HG03439 (cell line): Measurements from ENCODE around the gene PYCR2.
"Not testable (repeated sequence)": the region's sequence is repeated elsewhere in the genome, so short reads cannot be mapped to it uniquely, and the experiment has no call there.

ENCODE experiments used
- ATAC-seq: cut with Tn5 transposase; IDR thresholded peaks from one replicate; pipeline ENCODE4 v1.9.1; 2021; ENCODE audit warnings: mild to moderate bottlenecking, moderate library complexity; ENCODE audit not compliant: unreplicated experiment

The PYCR2 gene

DNA sequence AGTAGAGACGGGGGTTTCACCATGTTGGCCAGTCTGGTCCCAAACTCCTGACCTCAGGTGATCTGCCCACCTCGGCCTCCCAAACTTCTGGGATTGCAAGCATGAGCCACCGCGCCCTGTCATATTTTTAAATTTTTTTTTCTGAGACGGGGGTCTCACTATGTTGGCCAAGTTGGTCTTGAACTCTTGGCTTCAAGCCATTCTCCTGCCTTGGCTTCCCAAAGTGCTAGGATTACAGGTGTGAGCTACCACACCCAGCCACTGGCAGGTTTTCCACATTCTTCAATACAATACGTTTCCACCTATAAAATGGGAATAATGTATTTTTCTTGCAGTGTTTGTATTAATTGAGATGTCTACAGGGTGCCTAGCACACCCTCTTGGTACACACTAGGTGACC, 31.7 kb downstream of the PYCR2 start:
- no peak for ATAC-seq

DNA sequence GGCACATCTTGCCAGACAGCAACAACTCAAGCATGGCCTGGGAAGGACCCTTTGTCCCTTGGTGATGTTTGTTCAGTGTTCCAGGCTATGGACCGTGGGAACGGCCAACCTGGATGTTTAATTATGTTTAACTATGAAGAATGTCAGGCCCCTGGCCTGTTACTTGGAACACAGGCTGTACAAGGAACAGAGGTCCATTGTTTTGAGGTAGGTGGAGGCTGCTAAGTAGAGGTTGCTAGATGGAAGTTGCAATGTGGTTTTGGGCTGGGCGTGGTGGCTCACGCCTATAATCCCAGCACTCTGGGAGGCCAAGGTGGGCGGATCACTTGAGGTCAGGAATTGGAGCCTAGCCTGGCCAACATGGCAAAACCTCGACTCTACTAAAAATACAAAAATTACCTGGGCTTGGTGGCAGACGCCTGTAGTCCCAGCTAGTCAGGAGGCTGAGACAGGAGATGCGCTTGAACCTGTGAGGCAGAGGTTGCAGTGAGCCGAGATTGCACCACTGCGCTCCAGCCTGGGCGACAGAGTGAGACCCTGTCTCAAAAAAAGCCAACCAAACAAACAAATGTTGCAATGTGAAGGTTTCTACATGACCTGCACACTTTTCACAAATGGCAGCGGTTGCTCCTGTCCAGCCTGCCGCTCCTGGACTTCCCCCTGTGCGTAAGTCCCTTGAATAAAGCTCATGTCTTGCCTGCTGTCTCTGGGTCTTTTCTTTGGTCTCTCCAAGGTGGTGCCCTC, 32.6 kb downstream of the PYCR2 start:
- no peak for ATAC-seq

DNA sequence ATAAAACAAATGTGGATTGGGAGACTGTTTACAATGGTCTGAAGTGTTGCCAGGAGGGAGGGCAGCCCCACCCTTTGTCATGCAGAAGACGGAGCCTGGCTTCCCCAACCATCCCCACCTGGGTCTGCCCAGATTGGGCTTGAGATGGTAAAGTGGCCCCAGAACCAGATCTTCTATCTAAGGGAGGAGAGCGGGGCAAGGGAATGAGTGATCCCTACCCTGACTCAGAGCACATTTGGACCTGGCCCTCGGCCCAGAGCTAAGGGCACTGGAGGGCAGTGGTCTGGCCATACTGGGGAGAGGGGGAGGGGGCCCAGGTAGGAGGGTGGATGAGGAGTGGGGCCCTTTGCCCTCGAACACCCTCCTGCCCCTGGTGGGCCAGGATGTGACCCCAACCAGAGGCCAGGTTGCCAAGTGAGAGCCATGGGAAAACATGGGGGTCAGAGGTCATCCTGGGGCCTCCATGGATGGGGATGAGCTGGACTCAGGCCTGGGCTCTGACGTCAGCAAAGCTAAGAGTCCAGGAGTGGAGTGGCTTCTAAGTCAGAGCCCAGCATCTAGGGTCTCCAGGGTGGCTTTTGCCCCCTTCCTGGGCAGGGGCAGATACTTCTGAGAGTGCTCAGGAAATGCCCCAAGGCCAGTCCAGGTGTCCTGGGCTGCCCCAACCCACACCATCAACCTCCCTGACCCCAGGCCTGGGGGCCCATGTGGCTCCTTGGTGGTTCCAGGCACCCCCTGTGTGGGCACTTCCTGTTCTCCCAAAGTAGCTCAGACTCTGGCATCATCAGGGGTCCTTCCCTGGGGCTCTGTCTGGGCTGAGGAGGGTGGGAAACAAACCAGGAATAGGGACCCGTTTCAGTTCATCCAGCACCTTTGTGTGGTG, 33.5 kb downstream of the PYCR2 start:
- ATAC-seq = no peak

DNA sequence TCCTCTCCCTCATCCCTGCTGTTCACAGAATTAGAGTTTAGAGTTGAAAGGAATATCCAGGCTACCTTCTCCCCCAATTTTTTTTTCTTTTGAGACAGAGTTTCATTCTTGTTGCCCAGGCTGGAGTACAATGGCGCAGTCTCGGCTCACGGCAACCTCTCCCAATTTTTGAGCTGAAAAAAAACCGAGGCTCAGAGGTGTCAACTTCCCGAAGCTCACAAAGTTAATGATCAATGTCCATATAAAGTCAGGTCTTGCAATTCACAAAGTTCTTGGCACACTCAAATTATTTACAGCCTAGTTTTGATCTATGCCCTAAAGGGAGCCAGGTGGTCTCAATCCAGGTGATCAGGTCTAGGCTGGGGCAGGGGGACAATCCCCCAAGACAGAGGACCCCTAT, 34.3 kb downstream of the PYCR2 start:
- no peak for ATAC-seq

DNA sequence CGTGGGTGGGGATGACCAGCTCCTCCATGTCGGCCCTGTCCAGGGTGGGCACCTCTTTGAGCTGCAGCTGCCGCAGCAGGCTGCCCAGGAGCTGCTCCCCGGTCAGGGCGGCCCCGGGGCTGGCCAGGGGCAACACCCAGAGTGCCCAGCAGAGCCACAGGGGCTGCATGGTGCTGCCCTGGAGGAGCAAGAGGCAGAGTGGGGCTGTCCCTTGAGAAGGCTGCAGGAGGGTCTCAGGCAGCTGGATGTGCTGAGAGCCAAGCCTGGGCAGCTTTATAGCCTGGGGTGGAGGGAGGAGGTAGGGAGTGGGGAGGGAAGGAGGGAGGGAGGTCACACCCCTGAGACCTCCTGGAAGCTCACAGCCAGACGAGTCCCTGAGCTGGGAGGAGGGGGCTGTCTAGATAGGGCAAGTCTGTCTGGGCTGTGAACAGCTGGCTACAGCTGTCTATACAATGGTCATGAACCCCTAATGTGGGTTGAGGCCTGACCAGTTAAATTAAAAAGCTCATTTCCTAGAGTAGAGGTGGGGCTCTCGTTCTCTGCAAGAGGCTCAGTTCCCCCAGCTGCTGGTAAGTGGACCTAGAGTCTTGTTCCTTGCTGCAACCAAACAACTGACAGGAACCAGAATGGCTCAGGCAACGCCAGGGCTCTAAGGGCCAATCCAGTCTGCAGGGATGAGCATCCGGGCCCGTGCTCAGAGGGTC, 35.0 kb downstream of the PYCR2 start, which contains the start of gene LEFTY1:
LEFTY1 (minus strand) TSS at position 249 of the 704 bp plus-strand sequence; CDS start at position 169, 80 bp downstream.
- no peak for ATAC-seq

DNA sequence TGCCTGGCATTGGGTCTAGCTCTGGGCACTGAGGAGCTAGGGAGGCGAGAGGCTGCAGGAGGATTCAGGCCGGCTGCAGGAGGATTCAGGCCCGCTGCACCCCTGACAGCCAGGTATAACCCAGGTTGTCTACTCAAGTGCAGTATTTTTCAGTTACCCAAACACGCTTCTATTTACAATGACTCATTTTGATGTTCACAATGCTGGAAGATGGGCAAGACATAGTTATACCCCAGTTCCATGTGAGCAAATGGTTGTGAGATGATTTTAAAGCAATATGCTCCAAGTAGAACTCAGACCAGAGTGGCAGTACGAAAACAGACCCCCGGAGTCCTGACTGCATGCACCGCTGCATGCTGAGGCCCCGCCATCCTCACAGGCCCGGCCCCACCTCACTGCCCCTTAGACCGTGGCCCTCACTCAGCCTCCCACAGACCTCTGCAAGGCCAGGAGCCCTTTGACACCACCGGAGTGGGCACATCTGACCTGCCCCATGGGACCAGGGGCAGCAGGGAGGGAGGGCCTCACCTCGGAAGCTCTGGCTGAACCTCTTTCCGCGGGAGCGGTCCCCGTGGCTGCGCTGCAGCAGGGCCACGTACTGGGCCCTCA, 35.7 kb downstream of the PYCR2 start:
- ATAC-seq = no peak

DNA sequence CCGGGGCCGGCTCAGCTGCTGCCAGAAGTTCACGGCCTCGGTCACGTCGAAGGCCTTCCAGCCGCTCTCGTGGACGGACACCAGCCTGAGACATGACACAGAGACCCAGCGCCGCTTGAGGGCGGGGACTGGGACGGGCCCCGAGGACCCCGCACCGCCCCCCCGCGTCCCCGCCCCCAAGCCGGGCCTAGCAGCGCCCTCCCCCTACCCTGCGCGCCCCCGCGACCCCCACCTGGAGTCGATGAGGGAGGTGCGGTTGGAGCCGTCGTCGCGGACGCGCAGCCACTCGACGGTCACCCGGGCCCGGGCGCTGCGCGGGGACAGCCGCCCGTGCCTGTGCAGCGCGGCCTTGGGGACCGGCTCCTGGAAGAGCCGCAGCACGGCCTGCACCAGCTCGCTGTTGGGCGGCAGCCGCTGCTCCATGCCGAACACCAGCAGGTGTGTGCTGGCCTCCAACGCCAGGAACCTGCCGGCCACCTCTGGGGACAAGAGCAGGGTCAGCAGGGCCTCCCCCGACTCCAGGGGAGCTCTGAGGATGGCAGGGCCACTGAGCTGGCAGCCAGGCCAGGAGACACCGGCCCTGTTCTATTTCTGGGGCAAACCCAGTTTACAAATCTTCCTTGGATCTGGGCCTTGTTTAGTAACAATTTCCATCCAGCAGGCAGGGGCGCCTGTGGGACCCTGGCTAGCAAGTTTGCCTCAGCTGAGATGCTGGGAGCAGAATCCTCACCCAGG, 36.3 kb downstream of the PYCR2 start:
- ATAC-seq = not testable (repeated sequence)

DNA sequence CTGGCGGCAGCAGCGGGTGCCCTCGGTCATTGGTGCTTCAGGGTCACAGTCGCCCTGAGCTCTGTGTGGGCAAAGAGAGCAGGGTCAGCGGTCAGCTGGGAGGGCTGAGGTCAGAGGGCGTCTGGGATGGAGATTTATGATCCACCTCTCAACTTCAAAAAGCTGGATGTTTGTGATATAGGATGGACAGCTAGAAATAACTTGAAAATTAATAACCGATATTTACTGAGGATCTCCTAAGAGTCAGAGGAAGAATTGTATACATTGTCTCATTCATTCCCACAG, 37.1 kb downstream of the PYCR2 start:
- no peak for ATAC-seq

DNA sequence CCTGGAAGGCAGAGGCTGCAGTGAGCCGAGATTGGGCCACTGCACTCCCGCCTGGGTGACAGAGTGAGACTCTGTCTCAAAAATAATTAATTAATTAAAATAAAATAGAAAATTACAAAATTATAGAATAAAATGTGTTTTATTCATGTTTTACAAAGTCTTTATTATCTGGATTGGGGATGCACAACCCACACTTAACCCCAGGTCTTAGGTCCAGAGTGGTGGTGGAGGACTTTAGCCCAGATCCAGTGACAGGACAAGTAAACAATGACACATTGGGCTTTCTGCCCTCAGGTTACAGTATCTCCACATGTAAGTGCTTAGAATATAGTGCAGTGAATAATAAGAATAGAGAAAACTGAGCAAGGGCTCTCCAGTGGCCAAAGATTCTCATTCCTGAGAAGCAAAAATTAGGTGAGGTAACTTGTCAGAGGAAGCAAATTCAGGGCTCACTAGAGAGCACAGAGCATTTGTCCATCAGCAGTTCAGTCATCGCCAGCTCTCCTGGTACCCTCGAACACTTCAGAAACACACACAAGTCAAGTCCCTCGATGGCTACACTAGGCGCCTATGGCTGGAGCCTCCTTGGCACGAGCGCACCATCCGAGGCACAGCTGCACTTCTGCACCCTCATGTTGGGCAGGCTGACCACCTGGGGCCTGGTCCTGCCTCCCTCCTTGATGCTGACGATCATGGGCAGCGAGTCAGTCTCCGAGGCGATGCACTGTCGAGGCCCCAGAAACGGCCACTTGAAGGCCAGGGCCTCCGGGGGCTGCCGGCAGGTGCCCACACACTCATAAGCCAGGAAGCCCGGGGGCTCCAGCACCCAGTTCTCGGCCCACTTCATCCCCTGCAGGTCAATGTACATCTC, 37.7 kb downstream of the PYCR2 start:
- no peak for ATAC-seq

DNA sequence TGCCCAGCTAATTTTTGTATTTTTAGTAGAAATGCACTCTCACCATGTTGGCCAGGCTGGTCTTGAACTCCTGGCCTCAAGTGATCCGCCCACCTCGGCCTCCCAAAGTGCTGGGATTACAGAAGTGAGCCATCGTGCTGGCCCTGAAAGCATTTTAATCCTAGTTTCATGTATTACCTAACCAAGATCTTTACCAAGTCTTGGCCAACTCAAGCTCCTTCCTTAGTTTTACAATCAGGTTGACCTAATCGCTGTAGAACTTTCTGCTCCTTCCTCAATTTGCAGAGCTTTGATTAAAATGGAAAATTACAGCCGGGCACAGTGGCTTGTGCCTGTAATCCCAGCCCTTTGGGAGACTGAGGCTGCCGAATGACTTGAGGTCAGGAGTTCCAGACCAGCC, 38.7 kb downstream of the PYCR2 start:
- no peak for ATAC-seq

DNA sequence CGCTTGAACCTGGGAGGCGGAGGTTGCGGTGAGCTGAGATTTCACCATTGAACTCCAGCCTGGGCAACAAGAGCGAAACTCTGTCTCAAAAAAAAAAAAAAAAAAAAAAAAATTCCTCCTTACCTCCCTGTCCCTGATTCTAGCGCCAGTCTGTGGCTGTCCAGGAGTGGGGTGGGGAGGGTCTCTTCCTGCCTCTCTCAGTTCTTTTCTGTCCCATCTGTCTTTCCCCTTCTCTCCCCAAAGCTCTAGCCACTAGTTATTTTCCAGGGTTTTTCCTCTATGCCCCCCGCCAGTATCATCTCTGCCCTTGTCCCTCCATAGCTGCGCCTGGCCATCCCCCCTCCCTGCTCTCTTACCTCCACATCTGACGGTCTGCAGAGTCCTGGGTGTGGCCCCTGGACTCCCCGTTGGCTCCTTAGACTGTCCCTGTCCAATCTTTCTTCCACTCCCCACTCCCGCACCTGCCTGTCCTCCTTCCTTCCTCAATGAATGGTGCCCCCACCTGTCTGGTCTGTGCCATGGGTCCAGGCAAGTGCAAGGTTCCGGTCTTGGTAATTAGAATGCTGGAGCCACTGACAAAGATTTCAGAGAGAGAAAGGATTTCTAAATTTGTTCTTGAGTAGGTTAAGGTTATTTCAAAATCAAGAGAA, 40.3 kb downstream of the PYCR2 start:
- ATAC-seq = no peak

DNA sequence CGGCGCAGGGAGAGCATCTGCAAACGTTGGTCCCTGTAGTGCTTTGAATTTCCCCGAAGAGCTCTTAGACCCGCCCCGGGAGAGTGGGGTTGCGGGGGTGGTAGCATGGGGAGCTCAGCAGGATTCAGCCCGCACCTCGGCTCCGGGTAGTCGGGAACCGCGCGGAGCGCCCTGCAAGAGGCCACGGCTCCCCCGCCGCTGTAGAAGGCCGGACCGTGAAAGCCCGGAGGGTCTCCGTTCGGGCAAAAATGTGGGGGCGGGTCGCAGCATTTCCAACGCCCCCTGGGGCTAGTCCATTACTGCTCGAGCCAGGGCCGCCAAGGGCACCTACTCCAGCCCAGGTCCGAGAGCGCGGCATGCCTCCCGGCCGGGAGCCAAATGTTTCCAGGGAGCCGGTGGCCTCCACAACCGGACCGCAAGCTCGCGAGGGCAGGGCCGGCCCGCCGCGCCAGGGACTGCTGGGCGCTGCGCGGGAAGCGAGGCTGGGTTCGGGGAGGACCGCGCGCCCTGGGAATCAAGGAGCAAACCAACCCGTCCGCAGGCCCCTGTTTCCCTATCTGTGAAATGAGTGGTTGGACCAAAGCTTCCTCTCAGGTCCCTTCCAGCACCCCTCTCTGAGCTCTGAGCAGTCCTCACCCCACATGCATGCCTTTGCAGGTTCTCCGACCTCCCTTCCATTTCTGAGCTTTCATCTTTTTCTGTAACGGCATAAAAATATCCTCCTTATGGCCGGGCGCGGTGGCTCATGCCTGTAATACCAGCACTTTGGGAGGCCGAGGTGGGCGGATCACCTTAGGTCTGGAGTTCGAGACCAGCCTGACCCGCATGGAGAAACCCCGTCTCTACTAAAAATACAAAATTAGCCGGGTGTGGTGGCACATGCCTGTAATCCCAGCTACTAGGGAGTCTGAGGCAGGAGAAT, 41.1 kb downstream of the PYCR2 start:
- ATAC-seq = peak; percentile 37

DNA sequence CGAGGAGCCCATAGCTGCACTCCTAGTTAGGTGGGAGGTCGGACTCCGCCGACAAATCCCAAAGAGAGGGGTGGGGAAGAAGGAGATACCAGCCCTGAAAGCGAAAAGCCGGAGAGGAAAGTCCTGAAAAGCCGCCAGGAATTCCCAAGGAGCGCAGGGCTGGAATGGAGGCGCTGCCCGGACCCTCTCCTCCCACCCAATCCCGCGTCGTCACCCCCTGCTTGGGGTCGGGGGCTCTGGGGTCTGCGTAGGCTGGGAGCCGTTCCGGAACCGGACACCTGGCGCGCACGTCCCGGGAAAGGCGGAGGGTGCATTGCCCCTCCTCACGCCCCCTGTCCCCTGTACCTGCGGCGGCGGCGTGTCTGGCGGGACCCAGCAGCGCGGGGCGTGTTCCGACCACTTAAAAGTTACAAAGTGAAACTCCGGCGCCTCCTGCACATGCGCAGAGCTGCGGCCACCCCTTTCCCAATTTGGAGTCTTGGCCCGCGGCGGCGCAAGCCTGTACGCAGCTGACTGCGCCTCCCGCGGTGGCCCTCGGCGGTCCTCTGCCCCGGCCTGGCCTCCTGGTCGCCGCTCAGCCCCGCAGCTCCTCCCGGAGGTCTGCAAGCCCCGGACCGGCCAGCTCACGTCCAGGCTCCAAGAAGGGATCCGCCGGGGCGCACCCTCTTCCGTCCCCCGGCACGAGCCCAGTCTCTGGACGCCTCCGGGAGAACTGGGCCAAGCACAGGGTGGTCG, 41.9 kb downstream of the PYCR2 start, which contains the start of gene TMEM63A:
TMEM63A (minus strand) TSS at position 422 of the 735 bp plus-strand sequence. CDS start 4,800 bp downstream, outside the sequence.
- peak; percentile 84 for ATAC-seq

DNA sequence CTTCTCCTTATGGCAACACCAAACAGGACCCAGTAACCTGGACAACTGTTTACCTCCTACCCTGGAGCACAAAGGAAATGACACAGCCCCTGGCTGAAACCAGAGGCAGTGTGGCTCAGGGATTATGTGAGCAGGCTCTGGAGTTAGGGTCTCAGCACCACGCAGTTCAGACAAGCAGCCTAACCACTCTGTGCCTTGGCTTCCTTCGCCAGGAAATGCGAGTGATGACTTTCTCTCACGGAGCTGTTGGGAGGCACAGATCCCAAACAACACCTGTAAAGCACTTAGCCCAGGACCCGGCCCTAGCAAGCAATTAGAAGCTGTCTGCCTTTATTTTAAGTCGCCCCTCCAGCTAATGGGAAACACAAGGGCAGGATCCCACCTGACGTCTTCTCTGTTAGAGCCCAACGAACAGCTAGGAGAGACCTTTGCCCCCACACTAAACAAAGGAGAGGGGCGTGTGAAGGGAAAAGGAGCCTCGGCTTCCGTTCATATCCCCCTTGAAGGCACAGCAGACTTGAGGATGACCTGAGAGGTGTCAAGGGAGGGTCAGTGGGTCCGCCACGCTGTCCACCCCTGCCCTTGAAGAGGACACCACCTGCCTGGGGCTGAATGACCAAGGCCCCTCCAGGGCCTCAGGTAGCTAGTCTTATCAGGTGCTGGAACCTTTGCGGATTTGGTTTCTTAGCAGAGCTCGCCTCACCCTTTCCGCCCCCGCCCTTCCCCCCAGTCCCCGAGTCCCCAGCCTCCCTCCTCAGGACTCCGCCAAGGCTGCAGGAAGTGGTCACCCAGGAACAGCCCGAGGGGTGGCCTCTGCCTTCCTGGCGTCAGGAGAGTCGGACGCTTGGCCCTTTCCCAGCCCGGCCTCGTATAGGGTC, 42.7 kb downstream of the PYCR2 start:
- ATAC-seq = peak; percentile 14

DNA sequence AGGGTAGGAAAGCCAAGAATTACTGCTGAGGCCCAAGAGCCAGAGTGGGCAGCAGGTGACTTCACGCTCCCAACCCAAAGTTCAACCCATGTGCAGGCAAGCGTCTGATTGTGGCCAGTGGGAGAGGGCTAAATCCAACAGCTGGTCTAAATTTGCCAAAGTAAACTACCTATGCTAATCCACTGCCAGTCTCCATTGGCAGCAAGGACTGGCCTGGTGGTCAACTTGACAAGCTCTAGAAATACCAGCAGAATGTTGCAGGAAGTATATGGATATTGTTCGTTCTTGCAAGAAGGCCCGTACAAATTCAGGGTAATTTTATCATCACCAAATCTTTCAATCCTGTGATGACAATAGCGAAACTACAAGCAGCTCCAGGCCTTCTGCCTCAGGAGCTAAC, 43.4 kb downstream of the PYCR2 start:
- ATAC-seq = no peak

DNA sequence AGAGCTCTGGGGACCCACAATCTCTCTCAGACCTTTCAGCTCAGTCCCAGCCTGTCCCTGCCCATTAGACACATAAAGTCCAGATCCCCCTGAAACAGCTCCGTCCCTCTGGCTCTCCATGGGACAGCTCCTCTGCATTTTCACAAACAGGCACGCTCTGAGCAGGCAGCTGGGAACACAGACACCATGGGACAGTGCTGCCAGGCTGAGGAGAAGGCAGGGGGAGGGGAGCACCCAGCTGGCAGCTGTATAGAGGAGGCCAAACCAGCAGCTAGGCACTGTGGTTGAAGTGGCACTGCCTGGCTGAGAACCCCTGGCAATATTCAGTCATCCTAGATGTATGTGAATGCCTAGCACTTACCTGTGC, 43.8 kb downstream of the PYCR2 start:
- no peak for ATAC-seq
